Gastrocnemius medialis (tissue), 4 donors: ENCODE measurements around the gene MYBL2. TPM values are rescaled to one million over a fixed set of nuclear protein-coding genes. Genes with fewer than 3 reads are reported as not detected.
"Not testable (repeated sequence)": the region's sequence is repeated elsewhere in the genome, so short reads cannot be mapped to it uniquely, and the experiment has no call there.

Experiments used
- ATAC-seq, 2 donors: fragments of 150-250 bp; one replicate each; pipeline ENCODE4 v1.9.1; 2016
- DNase-seq, 2 donors: peaks; one replicate each; pipeline ENCODE4 v3.0.0-alpha.2; 2019
- H3K27ac ChIP-seq, 4 donors: fragments of 200-600 bp; sonication (generic); 1 replicate in 1 of 4; 2 replicates in 3 of 4; pipeline ENCODE4 v1.5.1; 2016 to 2018; ENCODE audit warnings: mild to moderate bottlenecking in 2 of 4, moderate library complexity in 1 of 4
- H3K27me3 ChIP-seq, 3 donors: fragments of 200-600 bp; sonication (generic) in 2 of 3; 1 replicate in 1 of 3; 2 replicates in 2 of 3; pipeline versions ENCODE4 v1.5.1 to v1.6.0; 2016 to 2019; ENCODE audit warnings: mild to moderate bottlenecking in 1 of 3, moderate library complexity in 1 of 3
- H3K36me3 ChIP-seq, 2 donors: fragments of 200-600 bp; sonication (generic) in 1 of 2; one replicate each; pipeline ENCODE4 v1.5.1; 2017 to 2018
- H3K4me1 ChIP-seq, 2 donors: fragments of 200-600 bp; sonication (generic) in 1 of 2; one replicate each; pipeline ENCODE4 v1.5.1; 2016 to 2017; ENCODE audit warnings: mild to moderate bottlenecking in 2 of 2
- H3K4me3 ChIP-seq, 4 donors: fragments of 200-600 bp; sonication (generic) in 3 of 4; 1 replicate in 1 of 4; 2 replicates in 3 of 4; pipeline ENCODE4 v1.5.1; 2016 to 2019; ENCODE audit warnings: mild to moderate bottlenecking in 2 of 4
- H3K9me3 ChIP-seq, 3 donors: fragments of 200-600 bp; sonication (generic) in 2 of 3; 1 replicate in 1 of 3; 2 replicates in 2 of 3; pipeline ENCODE4 v1.5.1; 2016 to 2019
- POLR2A ChIP-seq, 2 donors: fragments of 450-650 bp; IDR thresholded peaks; one replicate each; pipeline ENCODE4 v1.6.1; 2017; ENCODE audit warnings: antibody characterized with exemption in 2 of 2, mild to moderate bottlenecking in 2 of 2, moderate library complexity in 2 of 2
- in situ Hi-C, 4 donors: fragments of 200-750 bp; cut with MboI; loops; one replicate each; pipeline versions ENCODE4 v1.15.0 to v1.8.0; 2017; ENCODE audit warnings: low sequenced_read_pairs in 4 of 4
- intact Hi-C: fragments of 100-400 bp; cut with DNase I; formaldehyde crosslinking; loops from one replicate; pipeline ENCODE4 v1.15.1; 2023; ENCODE audit warnings: low total_unique reads
- total RNA-seq, 4 donors: library from RNA; depleted of rRNA; stranded (reverse); fragments of >200 nt; gene quantifications; one replicate each; pipeline versions ENCODE4 v1.1.0 to v1.2.3, GENCODE V29; 2016
- TF ChIP-seq, protein P1 (sequence below), 5 experiments: fragments of 450-650 bp in 3 of 5; fragments of 200-600 bp in 2 of 5; sonication (generic) in 2 of 5; IDR thresholded peaks in 4 of 5; conservative IDR thresholded peaks in 1 of 5; 1 replicate in 4 of 5; 2 replicates in 1 of 5; pipeline ENCODE4 v1.5.1; 2016 to 2019; ENCODE audit warnings: antibody characterized with exemption in 5 of 5, mild to moderate bottlenecking in 3 of 5, moderate library complexity in 3 of 5

MYBL2 gene
- total RNA-seq, 4 donors from 2014 or later: 0.55 TPM; not detected in 3

DNA sequence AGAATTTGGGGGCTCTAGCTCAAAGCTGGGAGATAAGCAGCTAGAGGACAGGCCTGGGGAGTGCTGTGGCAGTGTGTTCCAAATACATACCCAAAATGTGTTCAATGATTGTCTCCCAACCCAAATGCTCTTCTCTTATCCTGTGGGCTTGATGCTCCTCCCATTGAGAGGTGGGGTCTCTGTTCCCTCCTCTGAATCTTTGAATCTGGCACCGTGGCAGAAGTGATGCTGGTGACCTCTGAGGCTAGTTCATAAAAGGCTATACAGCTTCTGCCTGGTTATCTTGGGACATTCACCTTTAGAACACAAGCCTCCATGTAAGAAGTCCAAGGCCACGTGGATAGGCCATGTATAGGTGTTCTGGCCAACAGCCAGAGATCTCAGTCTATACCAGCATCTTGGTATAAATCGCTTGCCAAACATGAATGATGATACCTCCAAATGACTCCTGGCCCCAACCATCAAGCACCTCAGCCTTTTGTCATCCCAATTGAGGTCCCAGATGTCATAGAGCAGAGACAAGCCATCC, 15.9 kb upstream of the MYBL2 start:
- no peak for DNase-seq
- Histone ChIP-seq H3K27me3 (no peaks in the 10 kb centered on the region), H3K4me3 (no peak overlapping the region), H3K27ac (no peak overlapping the region), H3K4me1 (no peaks in the 10 kb centered on the region), H3K9me3 (no peaks in the 10 kb centered on the region), H3K36me3 (peaks cover 4 to 18% of the 10 kb centered on the region in 2 donors)
- no peak for ATAC-seq
- intact Hi-C loops: no loop called here
- in situ Hi-C loops: no loop called here
- TF ChIP-seq POLR2A (IDR thresholded peaks at IDR 0.05): no peak

DNA sequence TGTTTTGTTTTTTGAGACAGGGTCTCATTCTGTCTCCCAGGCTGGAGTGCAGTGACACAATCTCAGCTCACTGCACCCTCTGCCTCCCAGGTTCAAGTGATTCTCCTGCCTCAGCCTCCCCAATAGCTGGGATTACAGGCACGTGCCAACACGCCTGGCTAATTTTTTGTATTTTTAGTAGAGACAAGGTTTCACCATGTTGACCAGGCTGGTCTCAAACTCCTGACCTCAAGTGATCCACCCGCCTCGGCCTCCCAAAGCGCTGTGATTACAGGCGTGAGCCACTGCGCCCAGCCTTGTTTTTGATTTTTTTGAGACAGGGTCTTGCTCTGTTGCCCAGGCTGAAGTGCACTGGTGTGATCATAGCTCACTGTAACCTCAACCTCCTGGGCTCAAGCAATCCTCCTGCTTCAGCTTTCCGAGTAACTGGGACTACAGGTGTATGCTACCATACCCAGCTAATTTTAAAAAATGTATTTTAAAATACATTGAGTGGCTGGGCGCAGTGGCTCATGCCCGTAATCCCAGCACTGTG, 15.2 kb upstream of the MYBL2 start:
- in situ Hi-C loops, DNase-seq, H3K4me1 ChIP-seq, ATAC-seq, H3K27me3 ChIP-seq, intact Hi-C loops, H3K4me3 ChIP-seq, H3K9me3 ChIP-seq, H3K27ac ChIP-seq: not testable (repeated sequence)
- H3K36me3 ChIP-seq: peaks cover 4 to 12% of the 10 kb centered on the region in 2 donors

DNA sequence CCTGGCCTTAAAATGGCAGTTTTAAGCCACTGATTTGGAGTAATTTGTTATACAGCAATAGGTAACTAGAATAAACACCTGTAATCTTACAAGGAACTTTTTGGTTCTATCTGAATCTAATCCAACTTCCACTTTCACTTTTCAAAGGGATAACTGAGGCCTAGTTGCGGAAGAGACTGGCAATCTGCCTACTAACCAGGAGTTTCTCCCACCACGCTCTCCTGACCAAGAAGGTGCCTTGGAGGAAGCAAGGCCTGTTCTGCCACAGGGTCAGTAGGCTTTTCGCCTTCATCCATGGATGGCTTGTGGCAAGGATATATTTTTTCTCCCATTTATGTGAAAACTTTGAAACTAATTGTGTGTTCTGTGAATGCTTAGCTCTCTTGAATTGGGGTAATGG, 12.9 kb upstream of the MYBL2 start:
- no peaks in the 10 kb centered on the region for H3K27me3 ChIP-seq
- ATAC-seq (no peak), DNase-seq (no peak)
- no peak overlapping the region for H3K27ac ChIP-seq
- H3K9me3 ChIP-seq: no peaks in the 10 kb centered on the region
- no peak for TF ChIP-seq POLR2A (IDR thresholded peaks at IDR 0.05)
- TF ChIP-seq, protein P1, sequence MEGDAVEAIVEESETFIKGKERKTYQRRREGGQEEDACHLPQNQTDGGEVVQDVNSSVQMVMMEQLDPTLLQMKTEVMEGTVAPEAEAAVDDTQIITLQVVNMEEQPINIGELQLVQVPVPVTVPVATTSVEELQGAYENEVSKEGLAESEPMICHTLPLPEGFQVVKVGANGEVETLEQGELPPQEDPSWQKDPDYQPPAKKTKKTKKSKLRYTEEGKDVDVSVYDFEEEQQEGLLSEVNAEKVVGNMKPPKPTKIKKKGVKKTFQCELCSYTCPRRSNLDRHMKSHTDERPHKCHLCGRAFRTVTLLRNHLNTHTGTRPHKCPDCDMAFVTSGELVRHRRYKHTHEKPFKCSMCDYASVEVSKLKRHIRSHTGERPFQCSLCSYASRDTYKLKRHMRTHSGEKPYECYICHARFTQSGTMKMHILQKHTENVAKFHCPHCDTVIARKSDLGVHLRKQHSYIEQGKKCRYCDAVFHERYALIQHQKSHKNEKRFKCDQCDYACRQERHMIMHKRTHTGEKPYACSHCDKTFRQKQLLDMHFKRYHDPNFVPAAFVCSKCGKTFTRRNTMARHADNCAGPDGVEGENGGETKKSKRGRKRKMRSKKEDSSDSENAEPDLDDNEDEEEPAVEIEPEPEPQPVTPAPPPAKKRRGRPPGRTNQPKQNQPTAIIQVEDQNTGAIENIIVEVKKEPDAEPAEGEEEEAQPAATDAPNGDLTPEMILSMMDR (IDR thresholded peaks at IDR 0.05 in 4 of 5, conservative IDR thresholded peaks at IDR 0.05 in 1 of 5): no peak
- peaks cover 4 to 10% of the 10 kb centered on the region in 2 donors for H3K4me1 ChIP-seq
- intact Hi-C loops: no loop called here
- H3K36me3 ChIP-seq: no peaks in the 10 kb centered on the region
- H3K4me3 ChIP-seq: no peak overlapping the region
- in situ Hi-C loops: no loop called here

DNA sequence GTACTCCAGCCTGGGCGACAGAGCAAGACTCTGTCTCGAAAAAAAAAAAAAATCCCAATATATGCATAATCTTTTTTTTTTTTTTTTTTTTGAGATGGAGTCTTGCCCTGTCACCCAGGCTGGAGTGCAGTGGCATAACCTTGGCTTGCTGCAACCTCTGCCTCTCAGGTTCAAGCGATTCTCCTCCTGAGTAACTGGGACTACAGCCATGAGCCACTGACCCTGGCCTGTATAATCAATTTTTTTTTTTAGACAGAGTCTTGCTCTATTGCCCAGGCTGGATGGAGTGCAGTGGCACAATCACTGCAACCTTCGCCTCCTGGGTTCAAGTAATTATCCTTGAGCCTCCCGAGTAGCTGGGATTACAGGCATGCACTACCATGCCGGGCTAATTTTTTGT, 11.7 kb upstream of the MYBL2 start:
- H3K36me3 ChIP-seq, H3K9me3 ChIP-seq, H3K4me3 ChIP-seq, in situ Hi-C loops, H3K4me1 ChIP-seq, DNase-seq, H3K27ac ChIP-seq, intact Hi-C loops, ATAC-seq, H3K27me3 ChIP-seq: not testable (repeated sequence)

DNA sequence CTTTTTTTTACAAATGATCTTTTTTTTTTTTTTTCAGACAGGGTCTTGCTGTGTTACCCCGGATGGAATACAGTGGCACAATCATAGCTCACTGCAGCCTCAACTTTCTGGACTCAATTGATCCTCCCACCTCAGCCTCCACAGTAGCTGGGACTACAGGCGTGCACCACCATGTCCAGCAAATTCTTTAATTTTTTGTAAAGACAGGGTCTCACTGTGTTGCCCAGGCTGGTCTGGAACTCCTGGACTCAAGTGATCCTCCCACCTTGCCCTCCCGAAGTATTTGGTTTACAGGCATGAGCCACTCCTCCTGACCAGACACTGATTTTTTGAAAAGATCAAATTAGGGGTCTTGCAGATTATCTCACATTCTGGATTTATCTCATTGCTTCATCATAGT, 11.0 kb upstream of the MYBL2 start:
- intact Hi-C loops: no loop called here

DNA sequence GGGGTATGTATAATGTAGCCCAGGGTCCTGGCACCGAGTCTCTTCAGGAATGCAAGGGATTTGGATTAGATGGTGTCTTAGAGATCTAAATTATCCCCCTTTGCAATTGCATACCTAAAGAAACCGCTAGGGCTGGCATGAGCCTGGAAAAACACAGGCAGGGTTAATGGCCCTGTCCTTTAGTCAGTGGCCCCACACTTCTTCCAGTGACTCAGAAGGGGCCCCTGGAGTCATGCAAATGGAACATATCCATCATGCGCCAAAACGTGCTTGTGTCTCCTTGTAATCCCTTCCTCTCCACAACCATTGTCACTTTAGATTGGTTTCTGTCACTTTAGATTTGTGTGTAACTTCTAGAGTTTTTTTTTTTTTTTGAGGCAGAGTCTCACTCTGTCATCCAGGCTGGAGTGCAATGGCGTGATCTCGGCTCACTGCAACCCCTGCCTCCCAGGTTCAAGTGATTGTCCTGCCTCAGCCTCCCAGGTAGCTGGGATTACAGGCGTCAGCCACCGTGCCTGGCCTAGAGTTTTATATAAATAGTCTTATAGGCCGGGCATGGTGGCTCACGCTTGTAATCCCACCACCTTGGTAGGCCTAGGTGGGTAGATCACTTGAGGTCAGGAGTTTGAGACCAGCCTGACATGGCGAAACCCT, 8.7 kb upstream of the MYBL2 start:
- Histone ChIP-seq H3K36me3 (no peaks in the 10 kb centered on the region), H3K4me3 (peak overlapping the region; percentile 62 to 76 (median 74)), H3K4me1 (peaks cover 4 to 10% of the 10 kb centered on the region in 2 donors), H3K27ac (no peak overlapping the region), H3K9me3 (no peaks in the 10 kb centered on the region), H3K27me3 (no peaks in the 10 kb centered on the region)
- ATAC-seq (no peak), DNase-seq (no peak)
- no peak for TF ChIP-seq POLR2A (IDR thresholded peaks at IDR 0.05)
- TF ChIP-seq, protein P1 (IDR thresholded peaks at IDR 0.05 in 4 of 5, conservative IDR thresholded peaks at IDR 0.05 in 1 of 5): no peak
- in situ Hi-C loops (no loop called here), intact Hi-C loops (no loop called here)

More for the DNA sequence above, 11.0 kb upstream of the MYBL2 start:
- Histone ChIP-seq H3K9me3 (no peaks in the 10 kb centered on the region), H3K27ac (no peak overlapping the region), H3K4me3 (no peak overlapping the region), H3K36me3 (no peaks in the 10 kb centered on the region), H3K27me3 (no peaks in the 10 kb centered on the region), H3K4me1 (peaks cover 4 to 10% of the 10 kb centered on the region in 2 donors)
- no peak for DNase-seq
- TF ChIP-seq, protein P1 (IDR thresholded peaks at IDR 0.05 in 4 of 5, conservative IDR thresholded peaks at IDR 0.05 in 1 of 5): no peak
- TF ChIP-seq POLR2A (IDR thresholded peaks at IDR 0.05): no peak
- in situ Hi-C loops: no loop called here
- no peak for ATAC-seq
